GM23248 (cell line): ENCODE results near the gene PSMB11.

Source experiments
- EZH2 ChIP-seq: fragments of 200-600 bp; sonication (generic); IDR thresholded peaks from 2 replicates; pipeline ENCODE4 v1.6.1; 2018; ENCODE audit warnings: antibody characterized with exemption, mild to moderate bottlenecking; ENCODE audit not compliant: insufficient read depth, poor library complexity, severe bottlenecking
- EZH2phosphoT487 ChIP-seq: fragments of 200-600 bp; sonication (generic); IDR thresholded peaks from 2 replicates; pipeline ENCODE4 v1.6.1; 2018; ENCODE audit warnings: antibody characterized with exemption, moderate library complexity, mild to moderate bottlenecking, low read depth; ENCODE audit not compliant: insufficient read depth

- TF ChIP-seq EZH2 = no peak
- TF ChIP-seq EZH2phosphoT487 = no peak
Measured at GRCh38 chr14:23006188-23006534, 35.9 kb upstream of the PSMB11 start.
